HEK293 (cell line): ENCODE measurements around the gene RPGR.
A peak's percentile ranks its signal among the peaks of the same experiment; 100 is the strongest.

Experiments
- GLIS1 ChIP-seq: fragments of 450-650 bp; formaldehyde crosslinking; IDR thresholded peaks from 2 replicates; pipeline ENCODE4 v1.5.1; 2016; ENCODE audit warnings: missing biosample characterization, missing genetic modification characterization
- HOXA7 ChIP-seq: sonication (generic); formaldehyde crosslinking; IDR thresholded peaks from 2 replicates; pipeline ENCODE4 v1.8.1; 2022; ENCODE audit warnings: missing genetic modification reagents, borderline replicate concordance
- IKZF3 ChIP-seq: fragments of 450-650 bp; IDR thresholded peaks from 2 replicates; pipeline ENCODE4 v1.5.0; 2018; ENCODE audit warnings: missing biosample characterization, mild to moderate bottlenecking, missing genetic modification characterization, moderate library complexity
- KLF9 ChIP-seq: fragments of 450-650 bp; formaldehyde crosslinking; IDR thresholded peaks from 2 replicates; pipeline ENCODE4 v1.5.1; 2016; ENCODE audit warnings: missing biosample characterization, missing genetic modification characterization, low read depth
- OSR2 ChIP-seq: fragments of 450-650 bp; formaldehyde crosslinking; IDR thresholded peaks from 2 replicates; pipeline ENCODE4 v1.5.1; 2016; ENCODE audit warnings: missing biosample characterization, missing genetic modification characterization
- RBAK ChIP-seq: fragments of 450-650 bp; formaldehyde crosslinking; IDR thresholded peaks from 2 replicates; pipeline ENCODE4 v1.5.1; 2016; ENCODE audit warnings: missing biosample characterization, missing genetic modification characterization
- SCRT2 ChIP-seq: fragments of 450-650 bp; formaldehyde crosslinking; IDR thresholded peaks from 2 replicates; pipeline ENCODE4 v1.5.1; 2016; ENCODE audit warnings: missing biosample characterization, missing genetic modification characterization
- YY2 ChIP-seq: fragments of 450-650 bp; formaldehyde crosslinking; IDR thresholded peaks from 2 replicates; pipeline ENCODE4 v1.5.1; 2016; ENCODE audit warnings: missing biosample characterization, missing genetic modification characterization
- ZBTB11 ChIP-seq: fragments of 450-650 bp; formaldehyde crosslinking; conservative IDR thresholded peaks from 2 replicates; pipeline ENCODE4 v1.5.1; 2016; ENCODE audit warnings: low read depth, missing biosample characterization, missing genetic modification characterization
- ZBTB21 ChIP-seq: fragments of 450-650 bp; formaldehyde crosslinking; IDR thresholded peaks from 2 replicates; pipeline ENCODE4 v1.5.1; 2017; ENCODE audit warnings: missing biosample characterization, missing genetic modification characterization
- ZFHX2 ChIP-seq: fragments of 450-650 bp; formaldehyde crosslinking; conservative IDR thresholded peaks from 2 replicates; pipeline ENCODE4 v1.5.1; 2016; ENCODE audit warnings: missing biosample characterization, missing genetic modification characterization
- ZNF175 ChIP-seq: fragments of 450-650 bp; formaldehyde crosslinking; IDR thresholded peaks from 2 replicates; pipeline ENCODE4 v1.5.1; 2016; ENCODE audit warnings: missing biosample characterization, missing genetic modification characterization
- ZNF184 ChIP-seq: fragments of 450-650 bp; IDR thresholded peaks from 2 replicates; pipeline ENCODE4 v1.5.1; 2018; ENCODE audit warnings: missing biosample characterization, mild to moderate bottlenecking, missing genetic modification characterization
- ZNF19 ChIP-seq: fragments of 450-650 bp; formaldehyde crosslinking; IDR thresholded peaks from 2 replicates; pipeline ENCODE4; 2016; ENCODE audit warnings: missing biosample characterization, missing genetic modification characterization, low read depth
- ZNF324 ChIP-seq: fragments of 450-650 bp; formaldehyde crosslinking; IDR thresholded peaks from 2 replicates; pipeline ENCODE4 v1.5.1; 2016; ENCODE audit warnings: missing biosample characterization, missing genetic modification characterization
- ZNF335 ChIP-seq: fragments of 450-650 bp; formaldehyde crosslinking; conservative IDR thresholded peaks from 2 replicates; pipeline ENCODE4 v1.5.1; 2016; ENCODE audit warnings: missing biosample characterization, missing genetic modification characterization
- ZNF391 ChIP-seq: fragments of 450-650 bp; formaldehyde crosslinking; IDR thresholded peaks from 2 replicates; pipeline ENCODE4 v1.5.1; 2016; ENCODE audit warnings: low read depth, missing biosample characterization, missing genetic modification characterization, borderline replicate concordance
- ZNF449 ChIP-seq: fragments of 450-650 bp; formaldehyde crosslinking; IDR thresholded peaks from 2 replicates; pipeline ENCODE4 v1.5.1; 2017; ENCODE audit warnings: missing biosample characterization, mild to moderate bottlenecking, missing genetic modification characterization, moderate library complexity
- ZNF530 ChIP-seq: fragments of 450-650 bp; formaldehyde crosslinking; IDR thresholded peaks from 2 replicates; pipeline ENCODE4 v1.5.1; 2016; ENCODE audit warnings: low read depth, missing biosample characterization, missing genetic modification characterization
- ZNF548 ChIP-seq: fragments of 450-650 bp; formaldehyde crosslinking; IDR thresholded peaks from 2 replicates; pipeline ENCODE4 v1.5.1; 2016; ENCODE audit warnings: missing biosample characterization, missing genetic modification characterization
- ZNF571 ChIP-seq: fragments of 450-650 bp; formaldehyde crosslinking; IDR thresholded peaks from 2 replicates; pipeline ENCODE4 v1.5.0; 2017; ENCODE audit warnings: missing biosample characterization, missing genetic modification characterization
- ZNF654 ChIP-seq: fragments of 450-650 bp; formaldehyde crosslinking; IDR thresholded peaks from 2 replicates; pipeline ENCODE4 v1.5.1; 2016; ENCODE audit warnings: low read depth, missing biosample characterization, missing genetic modification characterization
- ZNF664 ChIP-seq: fragments of 450-650 bp; formaldehyde crosslinking; IDR thresholded peaks from 2 replicates; pipeline ENCODE4 v1.5.1; 2016; ENCODE audit warnings: missing biosample characterization, missing genetic modification characterization
- ZSCAN16 ChIP-seq: fragments of 450-650 bp; formaldehyde crosslinking; IDR thresholded peaks from 2 replicates; pipeline ENCODE4 v1.5.1; 2016; ENCODE audit warnings: missing biosample characterization, missing genetic modification characterization
- ZSCAN23 ChIP-seq: fragments of 450-650 bp; formaldehyde crosslinking; IDR thresholded peaks from 2 replicates; pipeline ENCODE4 v1.5.1; 2016; ENCODE audit warnings: missing biosample characterization, missing genetic modification characterization
- TF ChIP-seq, protein P1 (sequence below): fragments of 450-650 bp; formaldehyde crosslinking; IDR thresholded peaks from 2 replicates; pipeline ENCODE4 v1.5.1; 2016; ENCODE audit warnings: missing biosample characterization, missing genetic modification characterization
- TF ChIP-seq, protein P2 (sequence below): fragments of 450-650 bp; formaldehyde crosslinking; IDR thresholded peaks from 2 replicates; pipeline ENCODE4 v1.5.1; 2016; ENCODE audit warnings: missing biosample characterization, missing genetic modification characterization, low read depth
- TF ChIP-seq, protein P3 (sequence below): fragments of 450-650 bp; formaldehyde crosslinking; IDR thresholded peaks from 2 replicates; pipeline ENCODE4 v1.5.1; 2016; ENCODE audit warnings: missing biosample characterization, missing genetic modification characterization

RPGR gene

GRCh38 chrX:38327007-38327774 is at the start of gene RPGR (continued):
- no peak for TF ChIP-seq ZNF530 (tag by site-specific recombination)
- TF ChIP-seq RBAK, result no peak
- no peak for TF ChIP-seq ZNF175 (tag by site-specific recombination)
- TF ChIP-seq ZNF391 (tag by site-specific recombination), result 0 out of 2 replicates have a peak, but pooled peaks have one; percentile 55
- TF ChIP-seq IKZF3 (tag by site-specific recombination), result peak; percentile 19; the same call in 1 of the 2 replicates
- TF ChIP-seq ZNF449 (tag by site-specific recombination), result peak; percentile 80
- TF ChIP-seq ZSCAN23 (tag by site-specific recombination), result no peak
- TF ChIP-seq ZSCAN16, result no peak
- TF ChIP-seq ZNF19 (tag by site-specific recombination), result no peak
- TF ChIP-seq ZNF335, result peak; percentile 99
- TF ChIP-seq, protein P1, sequence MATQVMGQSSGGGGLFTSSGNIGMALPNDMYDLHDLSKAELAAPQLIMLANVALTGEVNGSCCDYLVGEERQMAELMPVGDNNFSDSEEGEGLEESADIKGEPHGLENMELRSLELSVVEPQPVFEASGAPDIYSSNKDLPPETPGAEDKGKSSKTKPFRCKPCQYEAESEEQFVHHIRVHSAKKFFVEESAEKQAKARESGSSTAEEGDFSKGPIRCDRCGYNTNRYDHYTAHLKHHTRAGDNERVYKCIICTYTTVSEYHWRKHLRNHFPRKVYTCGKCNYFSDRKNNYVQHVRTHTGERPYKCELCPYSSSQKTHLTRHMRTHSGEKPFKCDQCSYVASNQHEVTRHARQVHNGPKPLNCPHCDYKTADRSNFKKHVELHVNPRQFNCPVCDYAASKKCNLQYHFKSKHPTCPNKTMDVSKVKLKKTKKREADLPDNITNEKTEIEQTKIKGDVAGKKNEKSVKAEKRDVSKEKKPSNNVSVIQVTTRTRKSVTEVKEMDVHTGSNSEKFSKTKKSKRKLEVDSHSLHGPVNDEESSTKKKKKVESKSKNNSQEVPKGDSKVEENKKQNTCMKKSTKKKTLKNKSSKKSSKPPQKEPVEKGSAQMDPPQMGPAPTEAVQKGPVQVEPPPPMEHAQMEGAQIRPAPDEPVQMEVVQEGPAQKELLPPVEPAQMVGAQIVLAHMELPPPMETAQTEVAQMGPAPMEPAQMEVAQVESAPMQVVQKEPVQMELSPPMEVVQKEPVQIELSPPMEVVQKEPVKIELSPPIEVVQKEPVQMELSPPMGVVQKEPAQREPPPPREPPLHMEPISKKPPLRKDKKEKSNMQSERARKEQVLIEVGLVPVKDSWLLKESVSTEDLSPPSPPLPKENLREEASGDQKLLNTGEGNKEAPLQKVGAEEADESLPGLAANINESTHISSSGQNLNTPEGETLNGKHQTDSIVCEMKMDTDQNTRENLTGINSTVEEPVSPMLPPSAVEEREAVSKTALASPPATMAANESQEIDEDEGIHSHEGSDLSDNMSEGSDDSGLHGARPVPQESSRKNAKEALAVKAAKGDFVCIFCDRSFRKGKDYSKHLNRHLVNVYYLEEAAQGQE (tag by site-specific recombination), result no peak
- peak; percentile 42 for TF ChIP-seq ZFHX2 (tag by site-specific recombination)
- peak; percentile 55; the same call in 1 of the 2 replicates for TF ChIP-seq GLIS1 (tag by site-specific recombination)
- TF ChIP-seq ZNF654 (tag by site-specific recombination), result peak; percentile 48
- TF ChIP-seq ZBTB11 (tag by site-specific recombination), result peak; percentile 89
- TF ChIP-seq ZNF664 (tag by site-specific recombination), result no peak
- TF ChIP-seq ZNF324 (tag by site-specific recombination), result no peak
- TF ChIP-seq, protein P2, sequence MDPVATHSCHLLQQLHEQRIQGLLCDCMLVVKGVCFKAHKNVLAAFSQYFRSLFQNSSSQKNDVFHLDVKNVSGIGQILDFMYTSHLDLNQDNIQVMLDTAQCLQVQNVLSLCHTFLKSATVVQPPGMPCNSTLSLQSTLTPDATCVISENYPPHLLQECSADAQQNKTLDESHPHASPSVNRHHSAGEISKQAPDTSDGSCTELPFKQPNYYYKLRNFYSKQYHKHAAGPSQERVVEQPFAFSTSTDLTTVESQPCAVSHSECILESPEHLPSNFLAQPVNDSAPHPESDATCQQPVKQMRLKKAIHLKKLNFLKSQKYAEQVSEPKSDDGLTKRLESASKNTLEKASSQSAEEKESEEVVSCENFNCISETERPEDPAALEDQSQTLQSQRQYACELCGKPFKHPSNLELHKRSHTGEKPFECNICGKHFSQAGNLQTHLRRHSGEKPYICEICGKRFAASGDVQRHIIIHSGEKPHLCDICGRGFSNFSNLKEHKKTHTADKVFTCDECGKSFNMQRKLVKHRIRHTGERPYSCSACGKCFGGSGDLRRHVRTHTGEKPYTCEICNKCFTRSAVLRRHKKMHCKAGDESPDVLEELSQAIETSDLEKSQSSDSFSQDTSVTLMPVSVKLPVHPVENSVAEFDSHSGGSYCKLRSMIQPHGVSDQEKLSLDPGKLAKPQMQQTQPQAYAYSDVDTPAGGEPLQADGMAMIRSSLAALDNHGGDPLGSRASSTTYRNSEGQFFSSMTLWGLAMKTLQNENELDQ (tag by site-specific recombination), result no peak
- TF ChIP-seq, protein P3, sequence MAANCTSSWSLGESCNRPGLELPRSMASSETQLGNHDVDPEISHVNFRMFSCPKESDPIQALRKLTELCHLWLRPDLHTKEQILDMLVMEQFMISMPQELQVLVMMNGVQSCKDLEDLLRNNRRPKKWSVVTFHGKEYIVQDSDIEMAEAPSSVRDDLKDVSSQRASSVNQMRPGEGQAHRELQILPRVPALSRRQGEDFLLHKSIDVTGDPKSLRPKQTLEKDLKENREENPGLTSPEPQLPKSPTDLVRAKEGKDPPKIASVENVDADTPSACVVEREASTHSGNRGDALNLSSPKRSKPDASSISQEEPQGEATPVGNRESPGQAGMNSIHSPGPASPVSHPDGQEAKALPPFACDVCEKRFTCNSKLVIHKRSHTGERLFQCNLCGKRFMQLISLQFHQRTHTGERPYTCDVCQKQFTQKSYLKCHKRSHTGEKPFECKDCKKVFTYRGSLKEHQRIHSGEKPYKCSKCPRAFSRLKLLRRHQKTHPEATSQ (tag by site-specific recombination), result no peak
- TF ChIP-seq ZNF548 (tag by site-specific recombination), result no peak
- no peak for TF ChIP-seq HOXA7 (CRISPR knock-in tag)
- TF ChIP-seq KLF9 (tag by site-specific recombination), result peak; percentile 77
- no peak; the same call in 1 of the 2 replicates for TF ChIP-seq ZNF184
- TF ChIP-seq YY2 (tag by site-specific recombination), result no peak
- peak; percentile 28; the same call in 1 of the 2 replicates for TF ChIP-seq OSR2 (tag by site-specific recombination)
- no peak for TF ChIP-seq SCRT2
- peak; percentile 81; the same call in 1 of the 2 replicates for TF ChIP-seq ZBTB21 (tag by site-specific recombination)
- TF ChIP-seq ZNF571 (tag by site-specific recombination), result no peak
